Lower lobe of right lung (tissue), 2 donors: ENCODE measurements around the gene ACTR3C. TPM values are rescaled to one million over a fixed set of nuclear protein-coding genes. Genes with fewer than 3 reads are reported as not detected.

Experiments used
- ATAC-seq, 2 donors: fragments of 200-7000 bp; cut with Tn5 transposase; one replicate each; pipeline ENCODE4 v1.9.1; 2020 to 2022; ENCODE audit warnings: mild to moderate bottlenecking in 2 of 2, moderate library complexity in 2 of 2
- DNase-seq: peaks from one replicate; pipeline ENCODE4 v3.0.0-alpha.2; 2020
- H3K27ac ChIP-seq: fragments of 200-600 bp; one replicate; pipeline ENCODE4 v1.8.0; 2022
- H3K27me3 ChIP-seq: fragments of 200-600 bp; one replicate; pipeline ENCODE4 v1.8.0; 2022; ENCODE audit warnings: low read depth
- H3K36me3 ChIP-seq: fragments of 200-600 bp; one replicate; pipeline ENCODE4 v1.8.0; 2022; ENCODE audit warnings: mild to moderate bottlenecking
- H3K4me1 ChIP-seq: fragments of 200-600 bp; one replicate; pipeline ENCODE4 v1.8.0; 2022
- H3K4me3 ChIP-seq: fragments of 200-600 bp; one replicate; pipeline ENCODE4 v1.8.0; 2022; ENCODE audit warnings: mild to moderate bottlenecking
- H3K9me3 ChIP-seq: fragments of 200-600 bp; one replicate; pipeline ENCODE4 v1.8.0; 2022
- CTCF ChIP-seq: fragments of 200-600 bp; IDR thresholded peaks from one replicate; pipeline ENCODE4 v1.8.0; 2022; ENCODE audit warnings: antibody characterized with exemption, mild to moderate bottlenecking
- intact Hi-C: fragments of 100-400 bp; cut with DNase I; formaldehyde crosslinking; loops from one replicate; pipeline ENCODE4 v1.11.0; 2022
- long read RNA-seq: library from polyadenylated mRNA; unstranded; transcript quantifications from one replicate; pipeline ENCODE4 v2.0.0, GENCODE V29; 2021
- total RNA-seq: library from RNA; stranded (reverse); fragmentation: NEBNext Ultra II Directional; extraction: Animal tissue kit (Norgen Biotek cat#: 25700); gene quantifications from one replicate; pipeline ENCODE4 v1.2.1, GENCODE V29; 2021
- donor health status: DM: no; HTN: yes; CAD: no; lungs with severe emphysema.

ACTR3C gene
- 18.6 TPM for total RNA-seq
- long read RNA-seq, partial matches to known transcripts, result 0 of 11 reads
- long read RNA-seq, other reads (novel, unspliced or antisense), result 10 of 11 reads

- peak; percentile 36 for TF ChIP-seq CTCF
- intact Hi-C loops, result no loop called here
- H3K27me3 ChIP-seq, result no peaks in the 10 kb centered on the region
- H3K27ac ChIP-seq, result peak within 1 kb of the TSS; percentile 92
- ATAC-seq (peak; percentile 84 to 91), DNase-seq (peak; percentile 81)
- H3K4me1 ChIP-seq, result peaks cover 50% of the 10 kb centered on the region
- peaks cover 11% of the 10 kb centered on the region for H3K36me3 ChIP-seq
- H3K9me3 ChIP-seq, result no peaks in the 10 kb centered on the region
- peak within 1 kb of the TSS; percentile 61 for H3K4me3 ChIP-seq
These were observed at the start of gene ACTR3C, which contains the start of gene LRRC61 for GRCh38 chr7:150322833-150323681. TSS of gene ACTR3C (minus strand) at chr7:150323545. CDS start at chr7:150295296, 28,249 bp downstream. TSS of gene LRRC61 (plus strand) at chr7:150323355. CDS start at chr7:150336862, 13,507 bp downstream.

GRCh38 chr7:150372271-150373048 is 49.1 kb upstream of the ACTR3C start:
- H3K27me3 ChIP-seq, result no peaks in the 10 kb centered on the region
- DNase-seq (no peak), ATAC-seq (no peak)
- H3K4me3 ChIP-seq, result no peak overlapping the region
- H3K27ac ChIP-seq, result no peak overlapping the region
- no peaks in the 10 kb centered on the region for H3K9me3 ChIP-seq
- H3K36me3 ChIP-seq, result peaks cover 50% of the 10 kb centered on the region
- no peak for TF ChIP-seq CTCF
- intact Hi-C loops, result no loop called here
- peaks cover 45% of the 10 kb centered on the region for H3K4me1 ChIP-seq

GRCh38 chr7:150371996-150372270 is 48.6 kb upstream of the ACTR3C start:
- no peak for ATAC-seq
- Histone ChIP-seq H3K4me1 (peaks cover 46% of the 10 kb centered on the region), H3K27me3 (no peaks in the 10 kb centered on the region), H3K36me3 (peaks cover 50% of the 10 kb centered on the region), H3K27ac (no peak overlapping the region), H3K4me3 (no peak overlapping the region), H3K9me3 (no peaks in the 10 kb centered on the region)
- TF ChIP-seq CTCF, result no peak
- intact Hi-C loops, result no loop called here
- no peak for DNase-seq

- no peak for ATAC-seq
- Histone ChIP-seq H3K4me3 (no peak overlapping the region), H3K9me3 (no peaks in the 10 kb centered on the region), H3K36me3 (peaks cover 50% of the 10 kb centered on the region), H3K27me3 (no peaks in the 10 kb centered on the region), H3K4me1 (peaks cover 47% of the 10 kb centered on the region), H3K27ac (no peak overlapping the region)
- intact Hi-C loops, result no loop called here
- no peak for TF ChIP-seq CTCF
- DNase-seq, result no peak
These were observed 48.0 kb upstream of the ACTR3C start for GRCh38 chr7:150371131-150371995.

GRCh38 chr7:150370612-150371071 is 47.3 kb upstream of the ACTR3C start:
- no peak for TF ChIP-seq CTCF
- Histone ChIP-seq H3K27me3 (no peaks in the 10 kb centered on the region), H3K4me3 (no peak overlapping the region), H3K27ac (peak overlapping the region; percentile 95), H3K36me3 (peaks cover 50% of the 10 kb centered on the region), H3K9me3 (no peaks in the 10 kb centered on the region), H3K4me1 (peaks cover 47% of the 10 kb centered on the region)
- DNase-seq (no peak), ATAC-seq (no peak)
- intact Hi-C loops, result no loop called here
